Measurements from ENCODE around the gene TLCD3B.

Gene TLCD3B

DNA sequence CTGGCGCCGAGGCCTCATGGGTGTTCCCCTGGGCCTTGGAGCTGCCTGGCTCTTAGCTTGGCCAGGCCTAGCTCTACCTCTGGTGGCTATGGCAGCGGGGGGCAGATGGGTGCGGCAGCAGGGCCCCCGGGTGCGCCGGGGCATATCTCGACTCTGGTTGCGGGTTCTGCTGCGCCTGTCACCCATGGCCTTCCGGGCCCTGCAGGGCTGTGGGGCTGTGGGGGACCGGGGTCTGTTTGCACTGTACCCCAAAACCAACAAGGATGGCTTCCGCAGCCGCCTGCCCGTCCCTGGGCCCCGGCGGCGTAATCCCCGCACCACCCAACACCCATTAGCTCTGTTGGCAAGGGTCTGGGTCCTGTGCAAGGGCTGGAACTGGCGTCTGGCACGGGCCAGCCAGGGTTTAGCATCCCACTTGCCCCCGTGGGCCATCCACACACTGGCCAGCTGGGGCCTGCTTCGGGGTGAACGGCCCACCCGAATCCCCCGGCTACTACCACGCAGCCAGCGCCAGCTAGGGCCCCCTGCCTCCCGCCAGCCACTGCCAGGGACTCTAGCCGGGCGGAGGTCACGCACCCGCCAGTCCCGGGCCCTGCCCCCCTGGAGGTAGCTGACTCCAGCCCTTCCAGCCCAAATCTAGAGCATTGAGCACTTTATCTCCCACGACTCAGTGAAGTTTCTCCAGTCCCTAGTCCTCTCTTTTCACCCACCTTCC, 43.5 kb downstream of the TLCD3B start:
- no peak for DNase-seq

DNA sequence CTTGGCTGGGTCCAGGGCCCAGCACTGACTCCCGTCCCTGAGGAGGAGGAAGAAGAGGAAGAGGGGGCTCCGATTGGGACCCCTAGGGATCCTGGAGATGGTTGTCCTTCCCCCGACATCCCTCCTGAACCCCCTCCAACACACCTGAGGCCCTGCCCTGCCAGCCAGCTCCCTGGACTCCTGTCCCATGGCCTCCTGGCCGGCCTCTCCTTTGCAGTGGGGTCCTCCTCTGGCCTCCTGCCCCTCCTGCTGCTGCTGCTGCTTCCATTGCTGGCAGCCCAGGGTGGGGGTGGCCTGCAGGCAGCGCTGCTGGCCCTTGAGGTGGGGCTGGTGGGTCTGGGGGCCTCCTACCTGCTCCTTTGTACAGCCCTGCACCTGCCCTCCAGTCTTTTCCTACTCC, 44.1 kb downstream of the TLCD3B start:
- DNase-seq = no peak

DNA sequence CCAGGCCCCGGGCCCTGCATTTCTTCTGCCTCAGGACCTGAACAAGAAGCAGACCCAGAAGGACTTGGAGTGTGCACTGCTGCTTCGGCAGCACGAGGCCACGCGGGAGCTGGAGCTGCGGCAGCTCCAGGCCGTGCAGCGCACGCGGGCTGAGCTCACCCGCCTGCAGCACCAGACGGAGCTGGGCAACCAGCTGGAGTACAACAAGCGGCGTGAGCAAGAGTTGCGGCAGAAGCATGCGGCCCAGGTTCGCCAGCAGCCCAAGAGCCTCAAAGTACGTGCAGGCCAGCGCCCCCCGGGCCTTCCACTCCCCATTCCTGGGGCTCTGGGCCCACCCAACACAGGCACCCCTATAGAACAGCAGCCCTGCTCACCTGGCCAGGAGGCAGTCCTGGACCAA, 44.8 kb downstream of the TLCD3B start:
- no peak for DNase-seq

DNA sequence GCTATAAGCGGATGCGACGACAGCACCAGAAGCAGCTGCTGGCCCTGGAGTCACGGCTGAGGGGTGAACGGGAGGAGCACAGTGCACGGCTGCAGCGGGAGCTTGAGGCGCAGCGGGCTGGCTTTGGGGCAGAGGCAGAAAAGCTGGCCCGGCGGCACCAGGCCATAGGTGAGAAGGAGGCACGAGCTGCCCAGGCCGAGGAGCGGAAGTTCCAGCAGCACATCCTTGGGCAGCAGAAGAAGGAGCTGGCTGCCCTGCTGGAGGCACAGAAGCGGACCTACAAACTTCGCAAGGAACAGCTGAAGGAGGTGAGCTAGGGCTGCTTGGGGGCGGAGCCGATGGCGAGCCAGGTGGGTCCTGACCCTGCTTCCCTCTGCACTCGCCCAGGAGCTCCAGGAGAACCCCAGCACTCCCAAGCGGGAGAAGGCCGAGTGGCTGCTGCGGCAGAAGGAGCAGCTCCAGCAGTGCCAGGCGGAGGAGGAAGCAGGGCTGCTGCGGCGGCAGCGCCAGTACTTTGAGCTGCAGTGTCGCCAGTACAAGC, 45.7 kb downstream of the TLCD3B start:
- no peak for DNase-seq

DNA sequence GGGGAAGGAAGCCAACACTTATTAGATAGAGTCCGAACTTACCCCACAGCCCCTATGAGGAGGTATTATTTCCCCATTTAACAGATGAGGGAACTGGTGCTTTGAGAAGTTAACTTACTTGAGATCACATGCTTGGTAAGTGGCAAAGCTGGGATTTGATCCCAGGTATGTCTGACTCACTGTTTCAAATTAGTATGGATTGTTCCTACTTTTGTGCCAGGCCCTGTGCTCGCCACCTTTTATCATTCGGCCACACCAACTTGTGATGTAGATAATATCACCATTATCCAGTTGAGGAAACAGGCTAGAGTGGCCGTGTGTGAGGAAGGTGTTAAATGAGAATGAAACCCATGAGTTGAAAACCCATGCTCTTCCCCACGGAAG, 46.3 kb downstream of the TLCD3B start:
- DNase-seq = no peak

DNA sequence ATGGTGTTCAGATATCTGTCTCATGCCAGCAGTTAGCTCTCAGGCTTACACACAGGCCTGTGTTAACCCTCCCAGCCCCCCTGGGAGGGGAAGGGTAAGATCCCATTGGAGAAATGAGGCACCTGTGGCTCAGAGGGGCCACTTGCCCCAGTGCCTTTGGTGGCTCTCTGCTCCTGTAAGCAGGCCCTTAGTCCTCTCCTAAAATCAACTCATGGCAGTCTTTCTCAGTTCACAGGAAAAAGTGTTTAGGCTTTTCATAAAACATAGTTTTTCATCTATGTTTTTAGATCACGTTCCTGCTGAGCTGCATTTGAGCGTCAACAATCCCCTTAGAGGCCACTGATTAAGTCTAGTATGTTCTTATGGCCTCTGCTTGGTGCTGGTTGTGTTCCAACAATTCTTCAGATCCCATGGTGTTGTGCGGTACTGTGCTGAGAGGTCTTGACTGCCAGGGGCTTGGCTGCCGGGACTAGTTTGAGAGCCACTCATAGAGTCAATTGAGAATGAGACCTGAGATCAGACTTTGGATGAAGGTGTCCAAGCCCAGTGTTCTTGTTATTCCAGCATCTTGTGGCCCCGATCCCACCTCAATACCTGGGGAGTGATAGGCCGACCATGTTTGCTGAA, 46.8 kb downstream of the TLCD3B start:
- no peak for DNase-seq

DNA sequence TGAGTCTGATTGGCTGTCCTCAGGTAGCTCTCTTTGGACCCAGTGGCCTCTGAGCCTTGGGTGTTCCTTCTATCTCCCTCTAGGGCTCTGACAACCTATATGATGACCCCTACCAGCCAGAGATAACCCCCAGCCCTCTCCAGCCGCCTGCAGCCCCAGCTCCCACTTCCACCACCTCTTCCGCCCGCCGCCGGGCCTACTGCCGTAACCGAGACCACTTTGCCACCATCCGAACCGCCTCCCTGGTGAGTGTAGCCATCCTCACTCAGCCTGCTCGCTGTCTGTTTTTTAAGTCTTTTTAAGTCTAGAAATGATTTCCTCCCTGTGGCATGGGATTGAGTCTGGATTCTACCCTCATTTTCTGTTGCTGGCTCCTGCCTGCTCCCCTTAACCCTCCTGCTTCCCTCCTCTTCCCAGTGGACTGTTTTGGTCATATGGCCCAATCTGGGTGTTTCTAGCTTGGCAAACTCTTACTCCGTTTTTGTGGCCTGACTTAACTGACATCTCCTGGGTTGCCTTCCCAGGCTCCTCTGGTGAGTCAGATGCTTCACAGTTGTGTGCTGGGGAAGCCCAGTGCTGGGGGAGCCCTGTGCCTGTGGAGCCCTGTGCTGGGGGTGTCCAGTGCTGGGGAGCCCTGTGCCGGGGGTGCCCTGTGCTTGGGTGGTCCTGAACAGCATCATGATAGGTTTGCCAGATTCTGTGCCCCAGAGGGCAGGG, 47.5 kb downstream of the TLCD3B start:
- DNase-seq = no peak

DNA sequence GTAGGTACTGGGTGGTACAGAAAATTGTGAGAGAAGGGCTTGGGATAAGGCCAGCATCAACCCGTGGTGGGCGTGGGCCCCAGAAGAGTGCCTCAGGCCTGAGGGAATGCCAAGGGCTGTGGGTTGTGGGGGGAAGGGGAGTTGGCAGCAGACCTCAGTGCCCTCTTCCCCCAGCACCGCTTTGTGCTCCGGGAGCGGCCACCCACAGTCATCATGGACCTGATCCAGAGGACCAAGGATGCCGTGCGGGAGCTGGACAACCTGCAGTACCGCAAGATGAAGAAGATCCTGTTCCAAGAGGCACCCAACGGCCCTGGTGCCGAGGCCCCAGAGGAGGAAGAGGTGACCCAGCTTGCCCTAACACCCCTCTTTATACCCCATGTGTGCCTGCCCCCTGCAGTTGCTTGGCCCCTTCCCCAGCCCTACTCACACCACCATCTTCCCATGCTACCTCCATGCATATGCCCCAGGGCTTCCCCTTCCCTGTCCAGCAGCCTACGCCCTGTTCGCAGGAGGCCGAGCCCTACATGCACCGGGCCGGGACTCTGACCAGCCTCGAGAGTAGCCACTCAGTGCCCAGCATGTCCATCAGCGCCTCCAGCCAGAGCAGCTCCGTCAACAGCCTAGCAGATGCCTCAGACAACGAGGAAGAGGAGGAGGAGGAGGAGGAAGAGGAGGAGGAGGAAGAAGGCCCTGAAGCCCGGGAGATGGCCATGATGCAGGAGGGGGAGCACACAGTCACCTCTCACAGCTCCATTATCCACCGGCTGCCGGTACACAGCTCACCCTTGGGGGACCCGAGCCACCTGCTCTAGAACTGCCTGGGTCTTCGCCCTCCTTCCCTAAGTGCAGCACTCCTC, 48.3 kb downstream of the TLCD3B start:
- DNase-seq = no peak

DNA sequence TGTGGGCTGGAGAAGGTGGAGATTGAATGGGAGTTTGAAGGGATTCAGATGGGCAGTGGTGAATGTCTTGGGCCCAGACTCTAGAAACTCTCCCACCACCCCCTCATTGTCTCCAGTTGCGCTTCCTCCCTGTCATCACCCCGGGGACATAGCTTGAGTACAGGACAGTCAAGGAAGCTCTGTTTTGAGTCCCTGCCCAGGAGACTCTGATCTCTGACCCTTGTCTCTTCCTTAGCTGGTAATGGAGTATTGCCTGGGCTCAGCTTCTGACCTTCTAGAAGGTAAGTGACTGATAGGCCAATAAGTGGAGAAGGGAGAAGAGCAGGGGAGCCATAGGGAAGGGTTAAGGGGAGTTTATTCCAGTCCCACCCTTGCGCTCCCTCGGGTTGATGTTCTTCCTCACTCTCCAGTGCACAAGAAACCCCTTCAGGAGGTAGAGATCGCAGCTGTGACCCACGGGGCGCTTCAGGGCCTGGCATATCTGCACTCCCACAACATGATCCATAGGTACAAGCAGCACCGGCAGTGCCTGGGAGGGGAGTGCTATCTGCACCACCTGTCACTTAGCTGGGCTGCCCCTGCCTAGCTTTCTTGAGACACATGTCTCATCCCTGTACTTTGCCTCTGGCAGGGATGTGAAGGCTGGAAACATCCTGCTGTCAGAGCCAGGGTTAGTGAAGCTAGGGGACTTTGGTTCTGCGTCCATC, 52.4 kb downstream of the TLCD3B start:
- no peak for DNase-seq

DNA sequence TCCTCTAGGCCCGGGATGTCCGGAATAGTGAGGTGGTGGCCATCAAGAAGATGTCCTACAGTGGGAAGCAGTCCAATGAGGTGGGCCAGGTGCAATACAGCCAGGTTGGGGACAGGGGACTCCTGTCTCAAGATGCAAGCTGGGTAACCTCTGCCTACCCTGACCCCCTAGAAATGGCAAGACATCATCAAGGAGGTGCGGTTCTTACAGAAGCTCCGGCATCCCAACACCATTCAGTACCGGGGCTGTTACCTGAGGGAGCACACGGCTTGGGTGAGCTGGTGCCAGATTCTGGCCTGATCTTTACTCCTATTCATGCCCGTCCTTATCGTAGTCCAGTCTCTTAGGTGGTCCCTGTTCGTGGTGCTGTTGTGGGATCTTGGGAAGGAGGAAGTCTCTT, 53.0 kb downstream of the TLCD3B start:
- no peak for DNase-seq

DNA sequence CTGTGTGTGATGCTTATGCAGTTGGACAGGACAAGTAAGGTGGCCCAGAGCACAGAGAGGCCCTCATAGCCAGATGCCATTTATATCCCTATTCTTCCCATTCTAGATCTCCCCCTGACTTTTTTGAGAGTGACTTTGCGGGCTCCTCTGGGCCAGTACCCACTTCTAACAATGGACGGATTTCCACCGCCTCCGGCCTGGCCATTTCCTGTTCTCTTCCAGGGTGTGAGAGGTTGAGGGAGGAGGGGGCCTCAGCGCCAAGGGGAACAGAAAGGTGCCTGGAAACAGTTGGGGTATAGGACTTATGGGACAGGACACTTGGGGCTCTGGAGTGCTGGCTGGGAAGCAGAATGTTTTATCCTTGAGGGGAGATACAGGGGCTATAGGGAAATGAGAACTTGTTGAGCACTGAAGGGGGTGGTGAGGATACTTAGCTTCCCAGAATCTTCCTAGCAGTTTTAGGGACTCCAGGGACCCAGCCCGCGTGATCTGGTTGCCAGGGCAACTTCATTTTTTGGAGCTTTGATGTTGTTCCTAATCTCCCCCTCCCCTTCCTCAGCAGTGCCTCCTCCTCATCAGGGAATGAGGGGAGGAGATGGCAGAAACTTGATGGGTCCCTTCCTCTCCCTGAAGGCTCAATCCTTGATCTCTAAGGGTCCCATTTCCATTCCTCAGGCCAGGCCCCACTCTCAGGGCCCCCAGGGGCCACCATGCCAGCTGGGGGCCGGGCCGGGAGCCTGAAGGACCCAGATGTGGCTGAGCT, 53.8 kb downstream of the TLCD3B start:
- DNase-seq = no peak

DNA sequence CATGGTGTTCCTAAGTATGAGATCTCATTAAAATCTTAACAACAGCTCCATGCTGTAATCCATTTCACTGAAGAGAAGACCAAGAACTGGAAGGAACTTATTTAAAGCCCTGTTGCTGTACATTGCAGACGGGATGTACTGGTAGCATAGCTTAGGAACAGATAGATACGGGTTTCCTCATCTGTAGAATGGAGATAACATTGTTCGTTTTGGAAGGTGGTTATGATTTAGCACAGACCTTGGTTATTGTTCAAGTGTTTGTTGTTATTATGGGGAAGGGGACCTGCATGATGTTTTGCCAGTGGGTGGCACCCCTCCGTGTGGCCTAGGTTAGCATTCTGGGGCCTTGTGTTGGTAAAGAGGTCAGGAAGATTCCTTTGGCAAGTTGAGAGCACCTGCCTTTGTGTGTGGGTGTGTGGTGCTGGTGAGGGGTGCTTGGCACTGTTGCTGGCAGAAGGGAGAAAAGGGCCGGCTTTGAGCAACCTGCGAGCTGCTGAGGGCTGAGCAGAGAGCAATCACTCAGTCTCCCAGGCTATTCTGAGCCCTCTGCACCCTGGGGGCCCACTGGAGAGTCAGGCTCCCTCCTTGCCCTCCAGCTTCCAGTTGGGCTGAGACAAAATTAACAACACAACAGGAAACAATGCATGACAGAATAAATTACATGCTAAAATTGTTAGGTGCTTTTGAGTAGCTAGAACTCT, 55.1 kb downstream of the TLCD3B start:
- DNase-seq = no peak

DNA sequence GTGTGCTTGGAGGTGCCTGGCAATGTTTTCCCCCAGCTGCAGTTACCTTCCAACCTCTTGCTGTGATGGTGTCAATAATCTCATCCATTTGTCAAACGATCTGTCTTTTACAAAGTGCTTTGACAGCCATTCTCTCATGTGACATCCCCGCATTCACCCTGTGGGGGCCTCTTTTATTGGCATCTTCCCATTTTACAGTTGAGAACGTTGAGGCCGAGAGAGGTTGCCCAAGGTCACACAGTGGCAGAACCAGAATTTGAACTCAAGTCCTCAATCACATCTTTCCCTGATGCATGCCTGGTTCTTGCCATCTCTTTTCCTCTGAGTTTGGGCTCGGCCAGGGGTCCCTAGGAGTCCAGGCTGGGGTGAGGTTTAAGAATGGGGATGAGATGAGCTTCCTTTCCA, 55.9 kb downstream of the TLCD3B start:
- no peak for DNase-seq
